Left lobe of liver (tissue), 2 donors: ENCODE data around the gene BEAN1. TPM values are rescaled to one million over a fixed set of nuclear protein-coding genes. Genes with fewer than 3 reads are reported as not detected.

Source experiments
- ATAC-seq: fragments of 200-7000 bp; cut with Tn5 transposase; one replicate; pipeline ENCODE4 v1.9.1; 2020; ENCODE audit warnings: mild to moderate bottlenecking, moderate library complexity
- DNase-seq: peaks from one replicate; pipeline ENCODE4 v3.0.0-alpha.2; 2020; ENCODE audit warnings: low spot score
- total RNA-seq: library from RNA; stranded (reverse); gene quantifications from one replicate; pipeline ENCODE4 v1.2.1, GENCODE V29; 2021
- donor health status: DM: no; HTN: no; CAD: no; lungs with moderate emphysema.
- donor health status: DM: no; HTN: yes; CAD: no.

Gene BEAN1, protein sequence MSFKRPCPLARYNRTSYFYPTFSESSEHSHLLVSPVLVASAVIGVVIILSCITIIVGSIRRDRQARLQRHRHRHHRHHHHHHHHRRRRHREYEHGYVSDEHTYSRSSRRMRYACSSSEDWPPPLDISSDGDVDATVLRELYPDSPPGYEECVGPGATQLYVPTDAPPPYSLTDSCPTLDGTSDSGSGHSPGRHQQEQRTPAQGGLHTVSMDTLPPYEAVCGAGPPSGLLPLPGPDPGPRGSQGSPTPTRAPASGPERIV
- total RNA-seq, result 0.38 TPM

DNA sequence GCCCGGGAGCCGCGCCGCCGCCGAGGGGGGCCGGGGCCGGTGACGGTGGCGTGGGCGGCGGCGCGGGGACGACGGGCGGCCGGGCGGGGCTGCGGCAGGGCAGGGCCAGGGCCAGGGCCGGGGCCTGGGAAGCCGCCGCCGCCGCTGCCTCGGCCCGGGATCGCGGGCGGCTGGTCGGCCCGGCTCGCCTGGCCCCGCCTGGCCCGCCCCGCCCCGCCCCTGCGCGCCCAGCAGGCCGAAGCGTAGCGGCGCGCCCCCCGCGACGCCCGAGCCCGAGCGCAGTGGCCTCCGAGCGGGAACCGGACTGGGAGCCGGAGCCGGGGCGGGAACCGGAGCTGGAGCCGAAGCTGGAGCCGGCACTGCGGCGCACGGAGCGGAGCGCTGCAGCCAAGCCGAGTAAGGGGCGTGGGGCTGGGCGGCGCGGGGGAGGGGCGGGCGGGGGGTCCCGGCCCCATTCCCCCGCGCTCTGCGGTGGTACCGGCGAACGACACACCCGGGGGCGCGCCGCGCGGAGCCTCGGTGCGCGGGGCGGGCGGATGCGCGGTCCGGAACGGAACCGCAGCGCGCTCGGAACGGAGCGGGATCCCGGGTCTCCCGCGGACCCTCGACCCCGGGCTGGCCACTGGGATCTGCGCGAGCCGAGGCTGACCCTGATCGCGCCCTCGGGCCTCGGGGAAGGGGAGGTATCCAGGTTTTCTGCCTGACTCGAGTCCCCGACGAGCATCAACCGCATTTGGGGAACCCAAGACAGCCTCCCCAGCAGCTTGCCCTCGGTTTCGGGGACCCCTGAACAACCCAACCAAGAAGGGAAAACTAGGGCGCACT lies at the start of gene BEAN1:
TSS of gene BEAN1 (plus strand) at position 260 of the 825 bp plus-strand sequence. CDS start 10,382 bp downstream, outside the sequence.
- ATAC-seq, result peak; percentile 81
- DNase-seq, result no peak

DNA sequence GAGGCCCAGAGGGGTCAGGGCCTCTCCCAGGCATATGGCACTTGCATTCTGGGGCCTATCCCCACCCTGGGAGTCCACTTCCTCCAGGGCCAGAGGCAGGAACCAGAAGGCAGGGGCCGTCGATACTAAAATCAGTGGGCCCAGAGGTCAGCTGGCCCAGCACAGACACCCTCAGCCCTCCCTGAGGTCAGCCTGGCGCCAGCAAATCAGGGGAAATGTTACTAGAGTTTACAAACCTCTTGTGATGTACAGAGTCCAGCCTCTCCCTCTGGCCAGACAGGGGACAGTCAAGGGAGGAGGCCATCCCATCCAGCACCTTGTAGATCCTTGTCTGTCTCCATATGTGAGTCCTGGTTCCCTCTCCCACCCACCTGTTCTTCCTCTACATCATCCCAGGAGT lies 49.8 kb upstream of the BEAN1 start:
- DNase-seq (no peak), ATAC-seq (peak; percentile 62)

DNA sequence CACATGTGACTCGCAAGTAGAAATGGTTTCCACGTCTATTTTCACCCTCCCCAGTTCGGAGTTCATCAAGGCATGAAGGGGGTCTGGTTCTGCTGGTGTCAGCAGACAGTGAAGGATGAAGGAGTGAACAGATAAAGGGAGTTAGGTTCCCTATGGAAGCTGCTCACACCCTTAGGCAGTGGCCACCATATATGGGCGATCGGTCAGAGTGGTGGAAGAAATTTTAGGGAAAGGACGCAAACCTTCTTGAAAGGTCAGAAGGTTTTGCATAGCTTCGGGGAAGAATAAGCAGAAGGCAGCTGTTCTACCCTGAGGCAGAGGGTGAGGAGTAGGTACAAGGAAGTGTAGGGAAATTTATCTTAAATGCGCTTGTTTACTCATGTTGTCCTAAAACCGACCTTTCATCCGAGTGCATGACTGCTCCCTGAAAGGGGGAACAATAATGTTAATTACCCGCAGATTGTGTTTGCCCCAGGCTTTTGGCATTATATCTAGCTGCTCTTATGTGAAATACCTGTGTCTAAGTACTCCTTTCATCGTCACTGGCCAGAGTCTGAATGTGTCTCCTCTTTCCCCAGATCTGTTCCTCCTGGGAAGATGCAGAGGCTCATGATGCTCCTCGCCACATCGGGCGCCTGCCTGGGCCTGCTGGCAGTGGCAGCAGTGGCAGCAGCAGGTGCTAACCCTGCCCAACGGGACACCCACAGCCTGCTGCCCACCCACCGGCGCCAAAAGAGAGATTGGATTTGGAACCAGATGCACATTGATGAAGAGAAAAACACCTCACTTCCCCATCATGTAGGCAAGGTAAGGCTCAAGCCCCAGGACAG lies 48.1 kb upstream of the BEAN1 start:
- ATAC-seq, result no peak
- no peak for DNase-seq

DNA sequence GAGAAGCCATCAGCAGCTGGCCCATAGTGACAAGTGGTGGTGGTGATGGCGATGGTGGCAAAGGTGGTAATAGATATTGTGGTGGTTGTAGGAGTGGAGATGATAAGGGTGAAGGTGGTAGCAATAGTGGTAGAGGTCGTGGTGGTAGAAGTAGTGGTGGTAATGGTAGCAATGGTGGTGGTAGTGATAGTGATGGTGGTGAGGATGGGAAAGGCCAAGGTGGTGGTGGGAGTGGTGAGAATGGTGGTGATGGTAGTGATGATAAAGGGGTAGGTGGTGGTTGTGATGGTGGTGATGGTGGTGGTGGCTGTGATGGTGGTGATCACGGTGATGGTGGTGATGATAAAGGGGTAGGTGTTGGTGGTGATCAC lies 47.5 kb upstream of the BEAN1 start:
- ATAC-seq (no peak), DNase-seq (no peak)

DNA sequence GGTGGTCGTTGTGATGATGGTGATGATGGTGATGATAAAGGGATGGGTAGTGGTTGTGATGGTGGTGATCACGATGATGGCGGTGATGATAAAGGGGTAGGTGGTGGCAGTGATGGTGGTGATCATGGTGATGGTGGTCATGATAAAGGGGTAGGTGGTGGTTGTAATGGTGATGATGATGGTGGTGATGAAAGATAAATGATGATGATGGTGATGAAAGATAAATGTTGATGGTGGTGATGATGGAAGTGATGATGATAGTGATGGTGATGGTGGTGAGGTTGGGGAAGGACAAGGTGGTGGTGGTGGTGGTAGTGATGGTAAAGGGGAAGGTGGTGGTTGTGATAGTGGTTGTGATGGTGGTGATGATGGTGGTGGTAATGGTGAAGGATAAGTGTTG lies 46.7 kb upstream of the BEAN1 start:
- ATAC-seq, result no peak
- no peak for DNase-seq

DNA sequence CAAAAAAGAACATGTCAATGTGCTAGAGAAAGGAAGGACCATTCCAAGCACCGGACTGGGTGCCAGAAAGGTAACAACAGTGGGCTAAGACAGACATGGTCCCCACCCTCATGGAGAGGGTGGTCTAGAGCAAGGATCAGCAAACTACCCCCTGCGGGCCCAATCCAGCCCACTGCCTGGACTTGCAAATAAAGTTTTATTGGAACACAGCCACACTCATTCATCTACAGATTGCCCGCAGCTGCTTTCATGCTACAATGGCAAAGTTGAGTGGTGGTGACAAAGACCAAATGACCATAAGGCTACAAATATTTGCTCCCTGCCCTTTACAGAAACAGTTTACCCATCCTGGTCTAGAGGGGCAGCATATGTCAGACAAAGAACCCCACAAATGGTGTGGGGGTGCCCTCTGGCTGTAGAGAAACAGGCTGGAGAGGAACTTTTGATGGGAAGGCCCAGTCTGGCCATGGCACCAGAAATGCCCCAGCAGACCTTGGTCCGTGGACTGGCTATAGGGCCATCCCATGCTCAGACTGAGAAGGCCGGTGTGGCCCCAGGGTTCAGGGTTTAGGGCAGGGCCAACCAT lies 45.4 kb upstream of the BEAN1 start:
- ATAC-seq, result no peak
- no peak for DNase-seq

DNA sequence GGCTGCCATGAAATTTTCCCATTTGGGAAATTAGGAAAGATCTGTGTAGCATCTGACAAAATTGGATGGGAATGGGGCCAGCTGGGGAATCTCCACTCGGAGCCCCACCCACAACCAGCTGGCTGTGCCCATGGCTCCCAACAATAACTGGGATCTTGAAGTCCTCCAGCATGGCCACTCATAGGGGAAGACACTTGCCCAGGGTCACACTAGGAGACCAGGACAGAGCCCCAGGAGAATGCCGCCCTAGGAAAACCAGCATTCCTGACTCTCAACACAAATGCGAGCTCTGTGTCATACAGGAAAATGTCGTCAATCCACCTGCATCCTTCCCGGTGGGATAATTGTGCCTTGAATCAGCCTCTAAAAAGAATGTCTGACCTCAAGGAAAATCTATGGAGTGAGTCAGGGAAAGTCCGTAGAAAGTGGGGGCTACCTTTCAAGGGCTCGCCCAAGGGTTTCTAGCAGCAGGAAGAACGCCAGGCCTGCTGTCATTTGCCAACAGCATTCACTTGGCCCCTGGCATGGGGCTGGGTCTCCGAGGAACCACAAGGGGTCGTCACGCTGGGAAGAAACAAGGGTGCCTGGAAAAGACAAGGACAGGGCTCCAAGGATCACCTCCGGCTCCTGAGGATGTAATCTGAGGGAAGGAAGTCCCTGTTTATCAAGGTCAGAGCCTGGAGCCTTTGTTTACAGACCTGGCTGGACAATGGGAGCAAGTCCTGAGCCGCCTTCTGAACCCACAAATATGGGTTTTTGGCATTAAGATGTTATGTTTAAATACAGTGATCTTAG lies 44.7 kb upstream of the BEAN1 start:
- no peak for DNase-seq
- ATAC-seq, result peak; percentile 40

DNA sequence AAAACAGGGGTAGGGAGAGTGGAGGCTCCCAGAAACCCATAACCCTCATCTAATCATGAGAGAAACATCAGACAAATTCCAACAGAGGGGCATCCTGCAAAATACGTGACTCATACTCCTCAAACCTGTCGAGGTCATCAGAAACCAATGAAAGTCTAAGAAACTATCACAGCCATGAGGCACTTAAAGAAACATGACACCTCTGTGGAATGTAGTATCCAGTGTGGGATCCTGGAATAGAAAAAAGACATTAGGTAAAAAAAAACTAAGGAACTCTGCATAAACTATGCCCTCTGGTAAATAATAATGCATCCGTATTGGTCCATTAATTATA lies 44.2 kb upstream of the BEAN1 start:
- DNase-seq (no peak), ATAC-seq (no peak)

DNA sequence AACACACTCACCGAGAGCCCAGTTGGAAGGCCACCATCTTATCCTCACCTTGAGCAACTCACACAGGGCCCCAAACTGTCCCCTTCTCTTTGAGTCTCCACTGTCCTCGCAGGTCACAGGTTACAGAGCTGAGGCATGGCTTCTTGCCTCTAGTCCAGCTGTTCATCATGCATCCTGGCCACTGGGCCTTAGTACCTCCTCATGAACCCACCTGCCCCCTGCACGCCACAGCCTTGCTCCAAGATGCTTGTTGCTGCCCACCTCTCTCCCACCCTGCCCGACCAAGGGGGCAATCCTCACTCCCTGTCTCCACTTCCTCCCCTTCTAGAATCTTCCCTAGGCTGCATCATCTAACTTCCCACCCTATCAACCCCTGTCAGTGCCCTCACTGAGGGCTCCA lies 43.5 kb upstream of the BEAN1 start:
- DNase-seq (no peak), ATAC-seq (no peak)

DNA sequence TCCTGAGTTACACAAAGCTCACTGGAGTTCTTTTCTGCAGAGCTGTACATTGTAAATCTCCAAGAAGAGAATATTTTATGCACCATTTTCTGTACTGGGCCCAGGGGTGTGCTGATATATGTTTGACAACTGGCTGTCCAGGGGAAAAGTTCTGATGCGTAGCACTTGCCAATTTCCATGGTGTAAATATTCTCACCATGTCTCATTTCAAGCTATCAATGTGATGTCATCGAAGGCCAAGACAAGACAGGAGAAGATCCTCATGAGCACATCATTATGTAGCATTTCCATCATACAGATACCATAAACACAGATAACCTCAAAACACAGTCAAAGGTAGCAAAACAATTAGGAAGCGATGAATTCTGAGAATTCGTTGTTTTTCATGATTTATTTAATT lies 41.7 kb upstream of the BEAN1 start:
- DNase-seq, result no peak
- ATAC-seq, result no peak

DNA sequence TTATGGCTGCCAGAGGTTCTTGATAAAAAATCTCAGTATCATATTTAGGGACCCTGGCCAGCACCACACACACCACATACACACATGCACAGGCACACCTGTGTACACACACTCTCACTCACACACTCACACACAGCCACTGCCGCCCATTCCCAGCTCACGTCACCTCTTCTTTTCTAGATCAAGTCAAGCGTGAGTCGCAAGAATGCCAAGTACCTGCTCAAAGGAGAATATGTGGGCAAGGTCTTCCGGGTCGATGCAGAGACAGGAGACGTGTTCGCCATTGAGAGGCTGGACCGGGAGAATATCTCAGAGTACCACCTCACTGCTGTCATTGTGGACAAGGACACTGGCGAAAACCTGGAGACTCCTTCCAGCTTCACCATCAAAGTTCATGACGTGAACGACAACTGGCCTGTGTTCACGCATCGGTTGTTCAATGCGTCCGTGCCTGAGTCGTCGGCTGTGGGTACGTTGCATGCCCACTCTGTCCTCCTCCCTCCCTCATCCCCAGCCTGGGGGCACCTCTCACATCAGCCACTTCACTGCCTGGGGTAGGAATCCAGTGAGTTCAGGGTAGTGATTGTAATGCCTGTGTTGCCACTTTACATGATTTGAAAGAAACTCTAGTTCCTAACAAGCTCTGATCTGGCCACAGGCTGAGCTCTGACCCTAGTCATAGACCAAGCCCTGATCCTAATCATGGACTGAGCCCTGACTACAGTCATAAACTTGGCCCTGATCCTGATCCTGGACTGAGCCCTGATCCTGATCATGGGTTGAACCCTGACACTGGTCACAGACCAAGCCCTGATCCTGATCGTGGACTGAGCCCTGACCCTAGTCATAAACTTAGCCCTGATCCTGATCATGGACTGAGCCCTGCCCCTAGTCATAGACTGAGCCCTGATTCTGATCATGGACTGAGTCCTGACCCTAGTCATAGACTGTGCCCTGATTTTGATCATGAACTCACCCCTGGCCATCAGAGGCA lies 40.2 kb upstream of the BEAN1 start:
- DNase-seq (peak; percentile 11), ATAC-seq (no peak)

DNA sequence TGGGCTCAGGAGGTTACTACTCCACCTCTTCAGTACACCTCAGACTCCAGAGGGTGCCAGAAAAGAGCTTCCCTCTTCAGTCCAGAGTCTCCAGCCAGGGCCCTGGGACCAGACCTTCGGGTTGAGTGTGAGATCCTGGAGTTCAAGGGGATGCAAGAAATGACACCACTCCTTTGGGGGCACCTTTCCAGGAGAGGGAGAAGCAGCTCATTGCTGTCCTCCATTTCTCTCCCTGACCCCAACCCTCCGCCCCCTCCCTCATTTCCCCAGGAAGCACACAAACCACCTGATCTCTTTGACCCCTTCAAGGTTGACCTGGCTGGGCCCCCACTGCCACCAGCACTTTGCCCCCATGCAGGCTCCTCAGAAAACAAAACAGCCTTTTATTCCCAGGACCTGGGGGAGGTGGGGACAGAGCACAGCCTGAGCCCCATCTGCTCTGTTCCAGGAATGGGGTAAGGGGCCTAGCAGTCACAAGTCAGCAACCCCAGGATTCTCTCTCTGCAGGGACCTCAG lies 39.2 kb upstream of the BEAN1 start:
- DNase-seq (peak; percentile 33), ATAC-seq (no peak)

DNA sequence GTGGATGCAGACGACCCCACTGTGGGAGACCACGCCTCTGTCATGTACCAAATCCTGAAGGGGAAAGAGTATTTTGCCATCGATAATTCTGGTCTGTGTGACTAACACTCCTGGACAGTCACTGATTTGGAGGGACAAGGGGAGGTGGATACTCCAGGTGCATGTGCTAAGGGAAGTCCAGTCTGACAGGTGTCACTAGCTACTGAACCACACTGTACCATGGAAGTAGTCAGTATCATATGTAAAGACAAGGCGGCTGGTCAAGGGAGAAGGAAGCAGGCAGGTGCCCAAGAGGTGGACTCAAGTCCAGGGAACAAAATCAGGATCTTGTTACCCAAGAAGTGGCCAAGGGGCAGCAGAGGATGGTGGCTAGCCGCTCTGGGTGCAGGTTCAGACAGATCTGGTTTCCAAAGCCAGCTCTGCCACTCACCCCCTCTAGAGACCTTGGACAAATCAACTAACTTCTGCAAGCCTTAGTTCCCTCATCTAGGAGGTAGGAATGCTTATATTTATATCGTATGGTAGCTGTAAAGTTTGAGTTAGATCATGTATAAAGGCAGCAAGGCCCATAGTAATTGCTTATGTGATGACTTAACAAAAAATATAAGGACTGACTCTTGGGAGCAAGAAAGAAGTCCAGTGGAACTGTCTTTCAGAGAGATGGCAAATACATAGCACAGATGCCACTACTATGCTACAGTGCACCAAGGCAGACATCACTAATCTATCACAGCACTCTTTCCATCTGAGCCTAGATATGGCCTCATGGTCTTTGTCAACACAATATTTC lies 38.5 kb upstream of the BEAN1 start:
- peak; percentile 30 for DNase-seq
- no peak for ATAC-seq

DNA sequence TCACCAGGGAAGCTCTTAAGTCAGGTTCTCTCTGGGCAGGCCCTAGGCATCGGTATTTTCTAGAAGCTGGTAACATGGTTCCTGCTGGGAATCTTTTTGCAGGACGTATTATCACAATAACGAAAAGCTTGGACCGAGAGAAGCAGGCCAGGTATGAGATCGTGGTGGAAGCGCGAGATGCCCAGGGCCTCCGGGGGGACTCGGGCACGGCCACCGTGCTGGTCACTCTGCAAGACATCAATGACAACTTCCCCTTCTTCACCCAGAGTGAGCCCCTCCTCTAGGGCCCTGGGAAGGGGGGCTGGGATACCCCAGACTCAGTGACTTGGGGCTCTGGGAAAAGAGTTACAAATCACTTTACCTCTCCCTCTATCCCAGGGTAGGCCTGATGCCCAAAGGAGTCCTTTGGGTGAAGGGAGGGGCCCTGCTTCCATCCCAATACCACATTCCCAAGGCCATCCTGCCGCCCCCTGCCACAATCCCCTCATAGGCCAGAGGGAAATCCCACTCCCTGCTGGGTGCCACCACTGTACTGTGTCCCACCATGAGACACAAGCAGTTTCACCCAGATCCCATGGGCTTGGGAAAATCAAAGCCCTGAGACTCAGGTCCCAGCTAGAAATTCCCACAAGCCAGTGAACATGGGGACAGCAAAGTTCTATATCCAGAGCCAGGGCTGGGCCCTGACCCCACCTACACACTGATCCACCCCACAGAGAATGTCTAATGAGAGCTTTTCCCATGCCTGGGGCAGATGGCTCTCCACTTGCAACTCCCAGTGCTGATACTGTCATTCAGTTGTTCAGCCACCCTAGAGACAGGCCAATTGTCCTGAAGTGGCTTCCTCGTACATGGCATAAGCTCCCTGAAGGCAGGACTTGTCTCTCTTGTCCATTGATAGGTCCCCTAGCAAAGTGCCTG lies 37.6 kb upstream of the BEAN1 start:
- ATAC-seq (no peak), DNase-seq (peak; percentile 27)

DNA sequence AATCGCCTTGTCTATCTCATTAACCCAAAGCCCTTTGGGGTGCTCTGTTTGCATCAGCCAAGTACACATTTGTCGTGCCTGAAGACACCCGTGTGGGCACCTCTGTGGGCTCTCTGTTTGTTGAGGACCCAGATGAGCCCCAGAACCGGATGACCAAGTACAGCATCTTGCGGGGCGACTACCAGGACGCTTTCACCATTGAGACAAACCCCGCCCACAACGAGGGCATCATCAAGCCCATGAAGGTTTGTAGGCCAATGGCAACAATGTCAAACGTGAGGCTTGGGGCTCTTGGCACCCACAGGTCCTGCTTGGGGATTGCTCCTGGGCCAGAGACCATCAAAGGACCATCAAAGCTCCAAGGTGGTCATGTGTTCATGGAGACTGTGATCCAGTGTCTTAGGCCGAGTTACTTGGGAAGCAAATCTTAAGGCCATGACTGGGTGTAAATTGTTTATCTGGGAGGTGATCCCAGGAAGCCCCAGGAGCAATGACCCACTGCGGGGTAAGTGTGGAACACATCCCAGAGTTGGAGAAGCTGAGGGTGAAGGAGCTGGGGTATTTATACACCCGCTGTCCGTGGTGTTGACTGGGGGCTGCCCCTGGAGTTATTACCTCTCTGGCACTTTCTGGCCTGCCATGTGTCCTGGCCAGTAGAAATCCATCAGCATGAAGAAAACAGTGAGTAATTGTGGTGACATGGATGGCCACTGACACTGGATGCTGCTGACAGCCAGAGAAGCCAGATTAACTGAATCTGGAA lies 36.6 kb upstream of the BEAN1 start:
- DNase-seq, result peak; percentile 30
- ATAC-seq, result no peak
